CD14-positive monocyte (primary cell): ENCODE measurements around the gene FARP2. TPM values are rescaled to one million over a fixed set of nuclear protein-coding genes. Genes with fewer than 3 reads are reported as not detected.

ENCODE experiments used
- DNase-seq, 3 donors: peaks; one replicate each; pipeline ENCODE4 v3.0.0-alpha.2; 2011 to 2022
- H2AFZ ChIP-seq: 2 replicates; pipeline ENCODE4 v1.6.0; 2012; ENCODE audit warnings: mild to moderate bottlenecking, low read depth, low read length, inconsistent platforms; ENCODE audit not compliant: insufficient read depth, poor library complexity, severe bottlenecking
- H3K27ac ChIP-seq, 2 donors: 1 replicate in 1 of 2; 2 replicates in 1 of 2; pipeline ENCODE4 v1.5.1; 2012 to 2013; ENCODE audit warnings: low read length in 2 of 2, control low read depth in 1 of 2, inconsistent platforms in 1 of 2, low read depth in 1 of 2, mild to moderate bottlenecking in 1 of 2
- H3K27me3 ChIP-seq, 2 donors: one replicate each; pipeline versions ENCODE4 v1.6.0 to v1.6.1; 2011 to 2013; ENCODE audit warnings: low read length in 2 of 2; ENCODE audit not compliant: control insufficient read depth in 2 of 2, insufficient read depth in 2 of 2
- H3K36me3 ChIP-seq, 2 donors: replicated peaks in 1 of 2; 1 replicate in 1 of 2; 2 replicates in 1 of 2; pipeline versions ENCODE4 v1.5.1 to v1.6.1; 2012 to 2013; ENCODE audit warnings: low read length in 2 of 2, control low read depth in 1 of 2, inconsistent platforms in 1 of 2, mild to moderate bottlenecking in 1 of 2; ENCODE audit not compliant: insufficient read depth in 2 of 2, control insufficient read depth in 1 of 2
- H3K4me1 ChIP-seq, 2 donors: 1 replicate in 1 of 2; 2 replicates in 1 of 2; pipeline versions ENCODE4 v1.5.1 to v1.6.1; 2012 to 2013; ENCODE audit warnings: low read length in 2 of 2, control low read depth in 1 of 2, inconsistent platforms in 1 of 2, mild to moderate bottlenecking in 1 of 2, moderate library complexity in 1 of 2; ENCODE audit not compliant: insufficient read depth in 2 of 2, control insufficient read depth in 1 of 2
- H3K4me2 ChIP-seq: replicated peaks from 2 replicates; pipeline ENCODE3; 2012; ENCODE audit warnings: low read length, moderate library complexity, mild to moderate bottlenecking; ENCODE audit not compliant: poor library complexity, severe bottlenecking; ENCODE audit errors: extremely low read depth
- H3K4me3 ChIP-seq, 3 experiments: fragments of 200-600 bp in 1 of 3; sonication (generic) in 1 of 3; replicated peaks in 1 of 3; 1 replicate in 2 of 3; 2 replicates in 1 of 3; pipeline ENCODE4 v1.5.1; 2011 to 2013; ENCODE audit warnings: low read length in 3 of 3, mild to moderate bottlenecking in 3 of 3, control low read depth in 2 of 3, low read depth in 2 of 3, inconsistent platforms in 1 of 3, moderate library complexity in 1 of 3
- H3K79me2 ChIP-seq: 2 replicates; pipeline ENCODE4 v1.6.0; 2012; ENCODE audit warnings: mild to moderate bottlenecking, control low read depth, inconsistent platforms, low read length, moderate library complexity; ENCODE audit not compliant: insufficient read depth
- H3K9ac ChIP-seq: 2 replicates; pipeline ENCODE4 v1.6.0; 2017; ENCODE audit warnings: low read length, mild to moderate bottlenecking; ENCODE audit not compliant: insufficient read depth, poor library complexity, severe bottlenecking
- H3K9me3 ChIP-seq, 2 donors: replicated peaks in 1 of 2; 1 replicate in 1 of 2; 2 replicates in 1 of 2; pipeline versions ENCODE4 v1.5.1 to v1.6.1; 2012 to 2013; ENCODE audit warnings: low read length in 2 of 2, control low read depth in 1 of 2; ENCODE audit not compliant: control insufficient read depth in 1 of 2, insufficient read depth in 1 of 2
- H4K20me1 ChIP-seq: 2 replicates; pipeline ENCODE4 v1.6.0; 2012; ENCODE audit warnings: mild to moderate bottlenecking, low read length, control low read depth, moderate library complexity; ENCODE audit not compliant: insufficient read depth
- H3K27ac Mint-ChIP-seq, 7 donors: one replicate each; pipeline ENCODE4 v1.8.0; 2020; ENCODE audit warnings: mild to moderate bottlenecking in 7 of 7, mixed read lengths in 7 of 7, moderate library complexity in 6 of 7, inconsistent platforms in 2 of 7
- H3K27me3 Mint-ChIP-seq, 3 donors: one replicate each; pipeline ENCODE4 v1.8.0; 2021 to 2022; ENCODE audit warnings: low read depth in 3 of 3, mild to moderate bottlenecking in 3 of 3, mixed read lengths in 3 of 3, moderate library complexity in 3 of 3, inconsistent platforms in 1 of 3
- H3K36me3 Mint-ChIP-seq, 2 donors: one replicate each; pipeline ENCODE4 v1.8.0; 2020; ENCODE audit warnings: mixed read lengths in 2 of 2, inconsistent platforms in 1 of 2, mild to moderate bottlenecking in 1 of 2
- H3K4me1 Mint-ChIP-seq: one replicate; pipeline ENCODE4 v1.8.0; 2020; ENCODE audit warnings: mild to moderate bottlenecking, mixed read lengths
- H3K4me3 Mint-ChIP-seq, 2 donors: one replicate each; pipeline ENCODE4 v1.8.0; 2020; ENCODE audit warnings: mild to moderate bottlenecking in 2 of 2, mixed read lengths in 2 of 2, moderate library complexity in 1 of 2
- H3K9me3 Mint-ChIP-seq, 7 donors: one replicate each; pipeline ENCODE4 v1.8.0; 2020 to 2022; ENCODE audit warnings: mixed read lengths in 7 of 7, mild to moderate bottlenecking in 6 of 7, moderate library complexity in 6 of 7, inconsistent platforms in 2 of 7
- CTCF ChIP-seq: fragments of 200-600 bp; IDR thresholded peaks from one replicate; pipeline ENCODE4 v1.8.0; 2022; ENCODE audit warnings: antibody characterized with exemption, mild to moderate bottlenecking
- WGBS: methylation state at CpG from one replicate; pipeline ENCODE4 v1.1.5; 2013; ENCODE audit warnings: missing lambda C conversion rate; ENCODE audit not compliant: insufficient coverage; 5-methylcytosine and 5-hydroxymethylcytosine counted together
- intact Hi-C, 2 donors: fragments of 100-400 bp; cut with micrococcal nuclease; formaldehyde crosslinking; loops; one replicate each; pipeline versions ENCODE4 v1.15.0 to v1.15.1; 2023
- polyA plus RNA-seq, 3 donors: library from polyadenylated mRNA; depleted of rRNA in 1 of 3; unstranded in 2 of 3; stranded (reverse) in 1 of 3; fragments of 300-500 nt in 2 of 3; fragments of >200 nt in 1 of 3; fragmentation: Illumina TruSeq in 2 of 3; gene quantifications; 1 replicate in 2 of 3; 2 replicates in 1 of 3; pipeline ENCODE4 v1.2.3, GENCODE V29; 2012 to 2021

FARP2 gene
- polyA plus RNA-seq, 3 donors = 6.7 to 8.5 (median 7.3) TPM

DNA sequence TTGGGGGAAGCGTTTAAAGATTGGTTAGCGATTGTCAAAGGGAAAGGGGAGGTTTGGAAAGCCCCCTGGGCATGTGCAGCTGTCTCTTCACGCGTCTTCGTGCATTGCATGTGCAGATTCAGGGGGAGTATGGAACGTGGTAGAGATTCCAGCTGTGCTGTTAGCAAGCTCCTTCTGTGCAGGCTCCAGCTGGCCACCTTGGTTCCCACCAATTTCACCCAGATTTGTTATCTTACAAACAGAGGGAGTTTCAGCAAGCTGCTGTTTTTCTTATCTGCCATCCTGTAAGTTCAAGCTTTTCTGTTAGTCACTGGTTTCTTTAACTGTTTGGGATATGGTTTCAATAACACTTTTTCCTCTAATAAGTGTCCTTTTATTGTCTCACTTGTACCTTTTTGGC is 30.4 kb downstream of the FARP2 start:
- Mint-ChIP-seq H3K9me3 (peaks cover 0 to 6% (median 0%) of the 10 kb centered on the region in 7 donors), H3K27me3 (peaks cover 0 to 2% (median 0%) of the 10 kb centered on the region in 3 donors), H3K27ac (no peak overlapping the region), H3K36me3 (peaks cover 4 to 27% of the 10 kb centered on the region in 2 donors), H3K4me1 (no peaks in the 10 kb centered on the region), H3K4me3 (no peak overlapping the region)
- no peaks in the 10 kb centered on the region for H3K4me1 ChIP-seq
- no peaks in the 10 kb centered on the region for H3K27me3 ChIP-seq
- no peak for DNase-seq
- 93% methylated on average over 3 of the region's 6 CpGs for WGBS
- H3K27ac ChIP-seq = no peak overlapping the region
- no peak overlapping the region for H3K4me2 ChIP-seq
- intact Hi-C loops = no loop called here
- H3K4me3 ChIP-seq = no peak overlapping the region
- no peak overlapping the region for H3K9ac ChIP-seq
- H4K20me1 ChIP-seq = no peaks in the 10 kb centered on the region
- peaks cover 0 to 3% of the 10 kb centered on the region in 2 donors for H3K9me3 ChIP-seq
- TF ChIP-seq CTCF = no peak
- no peak overlapping the region for H2AFZ ChIP-seq
- no peaks in the 10 kb centered on the region for H3K79me2 ChIP-seq
- peaks cover 0 to 7% of the 10 kb centered on the region in 2 donors for H3K36me3 ChIP-seq

- Mint-ChIP-seq H3K27me3 (peaks cover 0 to 2% (median 1%) of the 10 kb centered on the region in 3 donors), H3K27ac (no peak overlapping the region)
- no CpG with 5 or more reads among the region's 2 CpGs for WGBS
Observed at GRCh38 chr2:241389697-241390096, 33.6 kb downstream of the FARP2 start.

More at GRCh38 chr2:241389697-241390096, 33.6 kb downstream of the FARP2 start:
- Histone ChIP-seq H3K9me3 (peaks cover 0 to 3% of the 10 kb centered on the region in 2 donors), H4K20me1 (no peaks in the 10 kb centered on the region), H3K79me2 (no peaks in the 10 kb centered on the region), H3K36me3 (no peaks in the 10 kb centered on the region), H3K9ac (no peak overlapping the region), H3K4me3 (no peak overlapping the region), H3K27ac (no peak overlapping the region), H3K4me2 (no peak overlapping the region), H3K27me3 (no peaks in the 10 kb centered on the region), H2AFZ (no peak overlapping the region), H3K4me1 (no peaks in the 10 kb centered on the region)
- intact Hi-C loops = no loop called here
- no peaks in the 10 kb centered on the region for H3K4me1 Mint-ChIP-seq
- peaks cover 0 to 13% of the 10 kb centered on the region in 2 donors for H3K36me3 Mint-ChIP-seq
- TF ChIP-seq CTCF = no peak
- no peak overlapping the region for H3K4me3 Mint-ChIP-seq
- peaks cover 0 to 6% (median 0%) of the 10 kb centered on the region in 7 donors for H3K9me3 Mint-ChIP-seq
- DNase-seq = no peak
